ENCODE results near the gene ZNF678.
"Not testable (repeated sequence)": the region's sequence is repeated elsewhere in the genome, so short reads cannot be mapped to it uniquely, and the experiment has no call there.

DNA sequence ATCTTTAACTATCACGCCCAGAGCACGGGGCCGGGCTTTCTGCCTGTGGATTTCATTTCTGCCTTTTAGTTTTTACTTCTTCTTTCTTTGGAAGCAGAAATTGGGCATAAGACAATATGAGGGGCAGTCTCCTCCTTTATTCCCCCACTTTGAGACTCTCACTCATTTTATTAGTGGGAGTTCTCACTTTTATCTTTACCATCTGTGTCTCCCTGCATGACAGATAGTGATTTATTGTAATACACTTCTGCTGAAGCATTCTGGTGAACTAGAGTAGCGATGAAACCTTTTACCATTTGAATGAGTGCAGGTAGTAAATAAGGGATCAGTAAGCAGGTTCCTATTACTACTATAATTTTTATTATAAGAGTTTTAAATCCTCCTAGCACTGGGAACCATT, 26.4 kb downstream of the ZNF678 start:
- not testable (repeated sequence) for TF ChIP-seq POLR2A (IDR thresholded peaks at IDR 0.05; ENCODE audit: low read length); GATA1 (IDR thresholded peaks at IDR 0.05; ENCODE audit: low read depth, low read length)
